GM18502 (cell line): ENCODE data around the gene TCF12.
A peak's percentile ranks its signal among the peaks of the same experiment; 100 is the strongest.
"Not testable (repeated sequence)": the region's sequence is repeated elsewhere in the genome, so short reads cannot be mapped to it uniquely, and the experiment has no call there.

Source experiments
- ATAC-seq: cut with Tn5 transposase; IDR thresholded peaks from one replicate; pipeline ENCODE4 v1.9.1; 2021; ENCODE audit warnings: mild to moderate bottlenecking; ENCODE audit not compliant: unreplicated experiment, poor library complexity

The TCF12 gene

DNA sequence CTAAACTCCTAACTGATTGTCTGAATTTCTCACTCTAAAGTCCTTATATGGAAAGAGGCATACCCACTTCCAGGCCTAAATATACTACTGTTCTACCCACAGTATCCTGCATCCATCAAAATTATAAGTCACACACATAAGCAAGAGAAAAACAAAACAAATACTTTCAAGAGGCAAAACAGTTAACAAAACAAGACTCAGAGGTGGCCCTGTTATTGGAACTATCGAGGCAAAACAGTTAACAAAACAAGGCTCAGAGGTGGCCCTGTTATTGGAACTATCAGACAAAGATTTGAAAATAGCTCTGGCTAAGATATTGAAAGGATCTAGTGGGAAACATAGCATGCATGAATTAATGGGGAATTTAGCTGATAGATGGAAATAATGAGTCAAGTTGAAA is 233.7 kb downstream of the TCF12 start:
- no peak for ATAC-seq

GRCh38 chr15:57152666-57153539 is 234.5 kb downstream of the TCF12 start:
- peak; percentile 65 for ATAC-seq

GRCh38 chr15:57156210-57156884 is 237.9 kb downstream of the TCF12 start:
- no peak for ATAC-seq

- ATAC-seq = no peak
Observed at GRCh38 chr15:57158589-57158988, 240.1 kb downstream of the TCF12 start.

- ATAC-seq = no peak
Observed at GRCh38 chr15:57158997-57159668, 240.7 kb downstream of the TCF12 start.

GRCh38 chr15:57159767-57160166 is 241.3 kb downstream of the TCF12 start:
- no peak for ATAC-seq

DNA sequence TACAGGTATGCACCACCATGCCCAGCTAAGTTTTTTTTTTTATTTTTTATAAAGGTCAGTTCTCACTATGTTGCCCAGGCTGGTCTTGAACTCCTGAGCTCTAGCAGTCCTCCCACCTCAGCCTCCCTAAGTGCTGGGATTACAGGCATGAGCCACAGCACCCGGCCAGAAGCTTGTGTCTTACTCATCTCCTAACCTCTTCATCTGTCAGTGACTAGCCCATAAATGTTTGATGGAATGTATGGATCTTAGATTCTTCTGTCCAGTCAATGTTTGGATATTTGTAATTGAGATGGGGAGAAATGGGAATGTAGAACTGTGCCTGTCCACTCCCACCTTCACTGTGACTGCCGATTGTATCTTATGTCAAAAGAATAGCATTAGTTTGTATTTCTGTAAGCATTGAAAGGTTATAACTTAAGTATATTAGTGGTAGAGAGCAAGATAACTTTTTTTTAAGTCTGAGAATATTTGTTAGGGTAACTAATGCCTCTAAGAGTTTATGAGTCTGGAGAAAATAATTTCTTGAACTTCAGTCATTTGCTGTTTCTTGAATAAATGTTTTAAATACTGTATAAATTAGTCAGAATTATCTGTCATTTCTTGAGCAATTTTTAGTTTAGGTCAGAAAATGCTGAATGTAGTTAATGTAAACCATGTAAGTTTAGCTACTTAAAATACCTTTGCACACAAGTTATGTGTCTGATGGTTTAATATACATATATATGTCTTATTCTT is 242.5 kb downstream of the TCF12 start:
- ATAC-seq = no peak

DNA sequence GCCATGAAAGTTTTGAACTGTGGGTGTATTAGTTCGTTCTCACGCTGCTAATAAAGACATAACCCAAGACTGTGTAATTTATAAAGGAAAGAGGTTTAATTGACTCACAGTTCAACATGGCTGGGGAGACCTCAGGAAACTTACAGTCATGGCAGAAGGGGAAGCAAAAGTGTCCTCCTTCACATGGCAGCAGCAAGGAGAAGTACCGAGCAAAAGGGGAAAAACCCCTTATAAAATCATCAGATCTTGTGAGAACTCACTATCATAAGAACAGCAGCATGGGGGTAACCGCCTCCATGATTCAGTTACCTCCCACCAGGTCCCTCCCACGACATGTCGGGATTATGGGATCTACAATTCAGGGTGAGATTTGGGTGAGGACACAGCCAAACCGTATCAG is 245.8 kb downstream of the TCF12 start:
- not testable (repeated sequence) for ATAC-seq

DNA sequence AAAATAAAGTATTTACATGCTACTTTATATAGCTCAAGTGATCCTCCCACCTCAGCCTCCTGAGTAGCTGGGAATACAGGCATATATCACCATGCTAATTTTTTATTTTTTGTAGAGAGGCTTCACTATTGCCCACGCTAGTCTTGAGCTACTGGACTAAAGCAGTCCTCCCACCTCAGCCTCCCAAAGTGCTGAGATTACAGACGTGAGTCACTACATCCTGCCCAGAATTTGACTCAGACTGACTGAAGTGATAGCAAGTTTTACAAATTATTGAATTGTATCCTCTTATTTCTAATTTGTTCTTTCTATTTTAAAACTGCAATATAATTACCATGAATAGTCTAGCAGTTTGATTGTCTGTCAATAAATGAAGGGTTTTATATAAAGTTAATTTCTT is 247.5 kb downstream of the TCF12 start:
- ATAC-seq = no peak

- ATAC-seq = no peak
Observed at GRCh38 chr15:57167821-57168395, 249.5 kb downstream of the TCF12 start.

DNA sequence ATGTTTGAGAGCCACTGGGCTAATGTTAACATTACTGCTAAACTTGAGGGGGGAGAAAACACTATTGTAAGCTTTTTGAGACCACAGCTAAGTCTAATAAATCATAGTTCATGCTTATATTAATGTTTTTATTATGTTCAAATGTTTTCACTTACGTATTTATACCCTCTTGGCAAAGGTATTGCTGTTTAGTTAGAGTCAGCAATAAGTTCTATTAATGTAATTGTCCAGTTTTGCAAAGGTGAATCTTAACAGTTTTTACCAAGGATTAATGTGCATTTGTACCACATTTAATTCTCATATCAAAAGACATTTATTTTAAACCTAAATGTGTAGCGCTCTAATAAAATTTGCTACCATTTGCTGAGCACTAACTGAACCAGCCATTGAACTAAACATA is 251.2 kb downstream of the TCF12 start:
- ATAC-seq = no peak

GRCh38 chr15:57171426-57171825 is 253.0 kb downstream of the TCF12 start:
- ATAC-seq = no peak

DNA sequence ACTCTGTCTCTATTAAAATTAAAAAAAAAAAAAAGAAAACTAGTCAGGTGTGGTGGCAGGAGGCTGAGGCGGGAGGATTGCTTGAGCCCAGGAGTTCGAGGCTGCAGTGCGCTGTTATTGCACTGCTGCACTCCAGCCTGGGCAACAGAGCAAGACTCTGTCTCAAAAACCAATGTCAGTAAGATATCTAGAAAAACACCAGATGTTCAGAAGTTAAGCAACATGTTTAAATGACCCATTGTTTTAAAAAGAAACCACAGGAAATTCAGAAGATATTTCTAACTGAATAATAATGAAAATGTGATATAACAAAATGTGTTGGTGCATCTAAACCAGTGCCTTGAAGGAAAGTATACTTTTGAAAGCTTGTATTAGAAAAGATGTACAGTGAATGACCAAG is 254.5 kb downstream of the TCF12 start:
- no peak for ATAC-seq

DNA sequence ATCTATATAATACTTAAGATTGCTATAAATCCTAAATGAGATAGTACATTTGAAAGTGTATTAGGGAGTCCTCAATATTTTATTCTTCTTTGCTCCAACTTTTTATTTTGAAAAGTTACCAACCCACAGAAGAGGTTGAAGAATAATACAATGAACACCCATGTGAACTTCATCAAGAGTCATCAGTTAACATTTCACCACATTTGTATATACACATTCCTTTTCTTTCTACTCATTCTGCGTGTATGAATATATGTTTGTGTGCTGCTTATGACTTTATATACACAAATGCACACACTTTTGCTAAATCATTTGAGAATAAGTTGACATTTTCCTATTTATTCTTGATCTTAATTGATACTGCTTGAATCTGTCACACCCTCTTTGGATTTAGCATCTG is 264.6 kb downstream of the TCF12 start:
- ATAC-seq = no peak

- no peak for ATAC-seq
Observed at GRCh38 chr15:57183614-57184344, 265.3 kb downstream of the TCF12 start.

- no peak for ATAC-seq
Observed at GRCh38 chr15:57184502-57184901, 266.1 kb downstream of the TCF12 start.

GRCh38 chr15:57185507-57186074 is 267.1 kb downstream of the TCF12 start:
- ATAC-seq = no peak

GRCh38 chr15:57189466-57189865 is 271.0 kb downstream of the TCF12 start:
- no peak for ATAC-seq

DNA sequence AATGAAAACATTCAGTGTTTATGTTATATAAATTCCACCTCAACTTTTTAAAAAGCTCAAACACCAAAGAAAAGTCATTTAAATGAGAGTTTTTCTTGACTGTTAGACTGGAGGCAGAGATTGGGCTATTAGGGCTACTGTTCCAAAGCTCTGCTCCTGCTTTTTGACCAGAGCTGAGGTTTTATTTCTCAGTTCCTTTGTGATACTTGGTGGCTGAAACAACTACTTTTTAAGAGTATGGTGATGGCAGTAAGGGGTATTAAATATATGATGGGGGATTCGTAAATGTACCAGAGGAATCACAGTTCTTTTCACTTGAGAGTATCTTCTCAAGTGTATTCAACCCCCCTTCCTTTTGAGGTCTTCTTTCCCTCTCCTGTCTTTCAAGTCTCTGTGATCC is 271.8 kb downstream of the TCF12 start:
- ATAC-seq = no peak
